Lung (tissue), 12 donors: ENCODE results near the gene MAEA. TPM values are rescaled to one million over a fixed set of nuclear protein-coding genes. Genes with fewer than 3 reads are reported as not detected.

Experiments used
- ATAC-seq: fragments of 200-7000 bp; cut with Tn5 transposase; one replicate; pipeline ENCODE4 v1.9.1; 2020; ENCODE audit warnings: moderate number of reproducible peaks; ENCODE audit not compliant: insufficient read depth, low FRiP score
- DNase-seq, 3 donors: peaks; one replicate each; pipeline ENCODE4 v3.0.0-alpha.2; 2013 to 2017
- H3K27ac ChIP-seq, 2 donors: one replicate each; pipeline ENCODE4 v1.5.1; 2013; ENCODE audit warnings: mild to moderate bottlenecking in 2 of 2, moderate library complexity in 2 of 2, control low read depth in 1 of 2, inconsistent platforms in 1 of 2, low read depth in 1 of 2, low read length in 1 of 2
- H3K27me3 ChIP-seq, 3 donors: one replicate each; pipeline ENCODE4 v1.5.1; 2013; ENCODE audit warnings: low read length in 2 of 3; ENCODE audit not compliant: control insufficient read depth in 3 of 3, insufficient read depth in 3 of 3
- H3K36me3 ChIP-seq, 4 donors: one replicate each; pipeline ENCODE4 v1.5.1; 2013; ENCODE audit warnings: low read length in 4 of 4, mild to moderate bottlenecking in 1 of 4, moderate library complexity in 1 of 4; ENCODE audit not compliant: control insufficient read depth in 4 of 4, insufficient read depth in 4 of 4
- H3K4me1 ChIP-seq, 5 donors: one replicate each; pipeline ENCODE4 v1.5.1; 2013; ENCODE audit warnings: low read length in 5 of 5, mild to moderate bottlenecking in 2 of 5, moderate library complexity in 1 of 5; ENCODE audit not compliant: control insufficient read depth in 5 of 5, insufficient read depth in 5 of 5
- H3K4me3 ChIP-seq: one replicate; pipeline ENCODE4 v1.5.1; 2013; ENCODE audit warnings: mild to moderate bottlenecking, control low read depth, moderate library complexity
- H3K9ac ChIP-seq, 2 donors: one replicate each; pipeline ENCODE4 v1.5.1; 2013; ENCODE audit warnings: low read length in 2 of 2, control low read depth in 1 of 2; ENCODE audit not compliant: insufficient read depth in 1 of 2
- H3K9me3 ChIP-seq, 4 donors: one replicate each; pipeline ENCODE4 v1.5.1; 2013; ENCODE audit warnings: low read length in 3 of 4, mild to moderate bottlenecking in 1 of 4, moderate library complexity in 1 of 4; ENCODE audit not compliant: control insufficient read depth in 4 of 4, insufficient read depth in 3 of 4
- CTCF ChIP-seq: IDR thresholded peaks from 2 replicates; pipeline ENCODE4 v1.5.1; 2012; ENCODE audit warnings: mild to moderate bottlenecking; ENCODE audit errors: control extremely low read depth, extremely low read depth
- WGBS, 2 donors: extraction: QIAGEN DNeasy Blood & Tissue Kit; methylation state at CpG; one replicate each; pipeline ENCODE4 v1.1.7; 2013; 5-methylcytosine and 5-hydroxymethylcytosine counted together
- polyA plus RNA-seq, 2 donors: library from polyadenylated mRNA; stranded (reverse); fragments of 200-250 nt; gene quantifications; one replicate each; pipeline ENCODE4 v1.2.1, GENCODE V29; 2013
- total RNA-seq, 2 donors: library from RNA; depleted of rRNA in 1 of 2; stranded (reverse); fragments of >200 nt in 1 of 2; gene quantifications; one replicate each; pipeline ENCODE4 v1.2.1, GENCODE V29; 2014 to 2021
- donor health status: control.
- donor health status: control.
- donor health status: Bipolar disorder and iron deficiency.
- donor health status: healthy.
- donor health status: DM: yes; HTN: yes; CAD: no.

The MAEA gene
- total and polyA plus RNA-seq, 4 donors = 39.7 to 67.4 (median 60.8) TPM

GRCh38 chr4:1337951-1338751 is 48.5 kb downstream of the MAEA start:
- TF ChIP-seq CTCF = no peak
- DNase-seq (no peak), ATAC-seq (no peak)
- Histone ChIP-seq H3K9ac (no peak overlapping the region), H3K36me3 (peaks cover 23 to 62% (median 50%) of the 10 kb centered on the region in 4 donors), H3K27me3 (no peaks in the 10 kb centered on the region), H3K4me1 (peaks cover 0 to 3% (median 0%) of the 10 kb centered on the region in 5 donors), H3K4me3 (no peak overlapping the region), H3K27ac (peak overlapping the region in 1 of 2 donors; percentile 42), H3K9me3 (peaks cover 0 to 9% (median 0%) of the 10 kb centered on the region in 4 donors)
- WGBS, 2 donors = 97 to 98% methylated on average over 41 of the region's 41 CpGs

- no peak overlapping the region for H3K4me3 ChIP-seq
- H3K4me1 ChIP-seq = peaks cover 0 to 3% (median 0%) of the 10 kb centered on the region in 5 donors
- peaks cover 0 to 9% (median 0%) of the 10 kb centered on the region in 4 donors for H3K9me3 ChIP-seq
- peaks cover 23 to 62% (median 48%) of the 10 kb centered on the region in 4 donors for H3K36me3 ChIP-seq
- H3K27ac ChIP-seq = no peak overlapping the region
- no peaks in the 10 kb centered on the region for H3K27me3 ChIP-seq
- H3K9ac ChIP-seq = no peak overlapping the region
- ATAC-seq (no peak), DNase-seq (no peak)
- WGBS, 2 donors = 97% methylated on average over 38 of the region's 38 CpGs
- TF ChIP-seq CTCF = no peak
These were observed 49.2 kb downstream of the MAEA start for GRCh38 chr4:1338752-1339414.

GRCh38 chr4:1339489-1339888 is 49.8 kb downstream of the MAEA start:
- peaks cover 0 to 3% (median 0%) of the 10 kb centered on the region in 5 donors for H3K4me1 ChIP-seq
- no peak for ATAC-seq
- peaks cover 23 to 61% (median 45%) of the 10 kb centered on the region in 4 donors for H3K36me3 ChIP-seq
- no peak overlapping the region for H3K9ac ChIP-seq
- 98% methylated on average over 38 of the region's 38 CpGs for WGBS, 2 donors
- TF ChIP-seq CTCF = no peak
- no peak overlapping the region for H3K4me3 ChIP-seq
- no peaks in the 10 kb centered on the region for H3K27me3 ChIP-seq
- peaks cover 0 to 9% (median 0%) of the 10 kb centered on the region in 4 donors for H3K9me3 ChIP-seq
- no peak overlapping the region for H3K27ac ChIP-seq
- DNase-seq = no peak
